OCI-LY7 (cell line): ENCODE data around the gene PDSS2. TPM values are rescaled to one million over a fixed set of nuclear protein-coding genes. Genes with fewer than 3 reads are reported as not detected.
A peak's percentile ranks its signal among the peaks of the same experiment; 100 is the strongest.

Source experiments
- BruUV-seq: library from RNA; stranded (reverse); fragments of 400-500 nt; replicated peaks from 2 replicates; lab custom pipeline; 2021; lab: Mats Ljungman, UMichigan
- CTCF ChIA-PET: fragments of 300-600 bp; sonication (Branson Sonifier 250); formaldehyde crosslinking; loops from one replicate; lab custom pipeline; 2022; ENCODE audit warnings: antibody characterized with exemption; ENCODE audit not compliant: unreplicated experiment; lab: Charles Lee
- POLR2A ChIA-PET: fragments of 300-600 bp; sonication (Branson Sonifier 250); formaldehyde crosslinking; loops from one replicate; lab custom pipeline; 2022; ENCODE audit warnings: antibody characterized with exemption; lab: Charles Lee
- DNase-seq: peaks from one replicate; pipeline ENCODE4 v3.0.0-alpha.2; 2015; ENCODE audit warnings: low spot score
- H2AFZ ChIP-seq: fragments of 200-600 bp; sonication (generic), shearing (Covaris generic); 2 replicates; pipeline ENCODE4 v1.6.1; 2014; ENCODE audit warnings: mild to moderate bottlenecking, antibody characterized with exemption, low read length, moderate library complexity
- H3K27ac ChIP-seq: fragments of 200-600 bp; sonication (generic); 2 replicates; pipeline ENCODE4 v1.5.1; 2014; ENCODE audit warnings: mixed run types, low read depth, mild to moderate bottlenecking, moderate library complexity, low read length, inconsistent platforms; ENCODE audit not compliant: poor library complexity, severe bottlenecking
- H3K36me3 ChIP-seq: fragments of 200-600 bp; sonication (generic); 2 replicates; pipeline ENCODE4 v1.6.1; 2014; ENCODE audit warnings: mild to moderate bottlenecking, antibody characterized with exemption, low read length, moderate library complexity, mixed read lengths; ENCODE audit not compliant: insufficient read depth
- H3K4me1 ChIP-seq: fragments of 200-600 bp; sonication (generic); 2 replicates; pipeline ENCODE4 v1.5.1; 2014; ENCODE audit warnings: mild to moderate bottlenecking, low read length; ENCODE audit not compliant: insufficient read depth, poor library complexity, severe bottlenecking
- H3K4me2 ChIP-seq: fragments of 200-600 bp; sonication (generic); 2 replicates; pipeline ENCODE4 v1.6.1; 2014; ENCODE audit warnings: mild to moderate bottlenecking, low read length
- H3K4me3 ChIP-seq: fragments of 200-600 bp; sonication (generic); 2 replicates; pipeline ENCODE4 v1.5.1; 2014; ENCODE audit warnings: mild to moderate bottlenecking, low read depth, low read length; ENCODE audit not compliant: poor library complexity, severe bottlenecking
- H3K79me2 ChIP-seq: fragments of 200-600 bp; sonication (generic); 2 replicates; pipeline ENCODE4 v1.6.1; 2016; ENCODE audit warnings: low read depth, mild to moderate bottlenecking, low read length, moderate library complexity, mixed read lengths; ENCODE audit not compliant: insufficient read depth
- H3K9me2 ChIP-seq: fragments of 200-600 bp; sonication (generic); 2 replicates; pipeline ENCODE4 v1.6.1; 2016; ENCODE audit warnings: mild to moderate bottlenecking, low read length, mixed read lengths; ENCODE audit not compliant: insufficient read depth
- H3K9me3 ChIP-seq: fragments of 200-600 bp; sonication (generic); 2 replicates; pipeline ENCODE4 v1.6.1; 2014; ENCODE audit warnings: mild to moderate bottlenecking, mixed run types, low read length, mixed read lengths
- H4K20me1 ChIP-seq: fragments of 200-600 bp; sonication (generic); 2 replicates; pipeline ENCODE4 v1.6.1; 2014; ENCODE audit warnings: mild to moderate bottlenecking, antibody characterized with exemption, low read length, moderate library complexity, mixed read lengths; ENCODE audit not compliant: insufficient read depth
- EZH2phosphoT487 ChIP-seq: fragments of 200-600 bp; sonication (generic); IDR thresholded peaks from 2 replicates; pipeline ENCODE4 v1.6.1; 2018; ENCODE audit warnings: low read depth, borderline replicate concordance, mild to moderate bottlenecking, mixed run types, antibody characterized with exemption, low read length, moderate library complexity, mixed read lengths
- intact Hi-C: fragments of 100-400 bp; cut with micrococcal nuclease; formaldehyde crosslinking; loops from one replicate; pipeline ENCODE4 v1.10.0; 2022; ENCODE audit not compliant: unreplicated experiment
- total RNA-seq, 2 experiments: library from RNA; depleted of rRNA in 1 of 2; stranded (reverse); fragments of >200 nt in 1 of 2; shearing (Covaris generic) in 1 of 2; gene quantifications; 2 replicates each; pipeline ENCODE4 v1.2.3, GENCODE V29; 2014 to 2022
- TF ChIP-seq, protein P1 (sequence below): fragments of 200-600 bp; sonication (generic); conservative IDR thresholded peaks from 2 replicates; pipeline ENCODE4 v1.5.1; 2014; ENCODE audit warnings: mild to moderate bottlenecking, antibody characterized with exemption, low read length, moderate library complexity, mixed read lengths

PDSS2 gene
- total RNA-seq, 2 experiments from 2014 or later: 14.7 to 24.9 TPM

DNA sequence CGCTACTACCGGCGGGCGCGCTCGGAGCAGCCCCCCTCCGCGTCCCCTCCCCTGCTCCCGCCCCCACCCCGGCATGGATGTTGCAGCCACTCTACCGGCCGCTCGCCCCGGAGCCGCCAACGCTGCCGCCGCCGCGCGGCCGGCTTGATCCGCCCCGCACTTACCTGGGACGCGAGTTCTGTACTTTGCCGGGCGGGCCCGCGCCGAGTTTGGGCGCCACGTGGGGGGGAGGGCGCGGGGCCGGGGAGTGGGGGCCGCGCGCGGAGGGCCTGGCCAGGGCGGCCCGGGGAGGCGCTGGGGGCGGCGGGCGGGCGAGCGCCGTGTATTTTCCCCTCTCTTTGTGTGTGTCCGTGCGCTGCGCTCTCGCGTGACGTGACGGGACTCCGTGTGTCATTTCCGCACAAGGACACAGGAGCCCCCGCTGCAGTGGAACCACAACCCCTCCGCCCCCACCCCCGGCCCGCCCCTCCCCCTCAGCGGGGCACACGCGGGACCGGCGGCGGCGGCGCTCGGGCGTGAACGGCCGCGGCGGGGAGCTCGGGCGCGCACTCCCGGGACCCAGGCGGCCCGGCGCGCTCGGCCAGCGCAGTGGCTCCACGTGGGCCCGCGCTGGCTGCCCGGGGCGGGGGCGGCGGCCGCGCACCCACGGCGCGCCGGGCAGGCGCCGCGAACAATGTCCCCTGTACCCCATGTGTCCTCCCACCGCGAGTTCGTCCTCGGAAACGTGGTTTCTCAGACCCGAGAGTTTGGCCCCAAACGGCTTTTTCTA is 344.3 kb downstream of the PDSS2 start, which contains the start of gene BEND3:
TSS of gene BEND3 (minus strand) at position 590 of the 769 bp plus-strand sequence. CDS start 16,230 bp downstream, outside the sequence.
- no TSS peak for BruUV-seq
- peaks cover 23% of the 10 kb centered on the region; the same call in 1 of the 2 replicates for H3K79me2 ChIP-seq
- ChIA-PET POLR2A (interaction anchor here (1.3 to 1.9 kb wide), 5 partner anchors 10 to 543 kb away, joined by 4 to 12 read pairs (median 6); no protein-coding TSS in a partner anchor), CTCF (interaction anchor here (0.8 kb wide), 1 partner anchor 12 kb away, joined by 3 read pairs; no protein-coding TSS in a partner anchor)
- peak within 1 kb of the TSS; percentile 91; the same call in 1 of the 2 replicates for H2AFZ ChIP-seq
- no peaks in the 10 kb centered on the region for H3K9me2 ChIP-seq
- intact Hi-C loops: loop anchor here (1.0 to 10.0 kb wide), 12 partner anchors 35 to 950 kb away; partner anchors contain the start of genes MTRES1, PDSS2, QRSL1 and RTN4IP1
- no peaks in the 10 kb centered on the region for H4K20me1 ChIP-seq
- no peaks in the 10 kb centered on the region for H3K9me3 ChIP-seq
- TF ChIP-seq EZH2phosphoT487: no peak
- TF ChIP-seq, protein P1, sequence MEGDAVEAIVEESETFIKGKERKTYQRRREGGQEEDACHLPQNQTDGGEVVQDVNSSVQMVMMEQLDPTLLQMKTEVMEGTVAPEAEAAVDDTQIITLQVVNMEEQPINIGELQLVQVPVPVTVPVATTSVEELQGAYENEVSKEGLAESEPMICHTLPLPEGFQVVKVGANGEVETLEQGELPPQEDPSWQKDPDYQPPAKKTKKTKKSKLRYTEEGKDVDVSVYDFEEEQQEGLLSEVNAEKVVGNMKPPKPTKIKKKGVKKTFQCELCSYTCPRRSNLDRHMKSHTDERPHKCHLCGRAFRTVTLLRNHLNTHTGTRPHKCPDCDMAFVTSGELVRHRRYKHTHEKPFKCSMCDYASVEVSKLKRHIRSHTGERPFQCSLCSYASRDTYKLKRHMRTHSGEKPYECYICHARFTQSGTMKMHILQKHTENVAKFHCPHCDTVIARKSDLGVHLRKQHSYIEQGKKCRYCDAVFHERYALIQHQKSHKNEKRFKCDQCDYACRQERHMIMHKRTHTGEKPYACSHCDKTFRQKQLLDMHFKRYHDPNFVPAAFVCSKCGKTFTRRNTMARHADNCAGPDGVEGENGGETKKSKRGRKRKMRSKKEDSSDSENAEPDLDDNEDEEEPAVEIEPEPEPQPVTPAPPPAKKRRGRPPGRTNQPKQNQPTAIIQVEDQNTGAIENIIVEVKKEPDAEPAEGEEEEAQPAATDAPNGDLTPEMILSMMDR: no peak
- DNase-seq: peak; percentile 66
- H3K4me1 ChIP-seq: peaks cover 53% of the 10 kb centered on the region
- H3K27ac ChIP-seq: peak within 1 kb of the TSS; percentile 99
- peaks cover 10% of the 10 kb centered on the region for H3K36me3 ChIP-seq
- H3K4me2 ChIP-seq: peak within 1 kb of the TSS; percentile 99
- H3K4me3 ChIP-seq: peak within 1 kb of the TSS; percentile 71

DNA sequence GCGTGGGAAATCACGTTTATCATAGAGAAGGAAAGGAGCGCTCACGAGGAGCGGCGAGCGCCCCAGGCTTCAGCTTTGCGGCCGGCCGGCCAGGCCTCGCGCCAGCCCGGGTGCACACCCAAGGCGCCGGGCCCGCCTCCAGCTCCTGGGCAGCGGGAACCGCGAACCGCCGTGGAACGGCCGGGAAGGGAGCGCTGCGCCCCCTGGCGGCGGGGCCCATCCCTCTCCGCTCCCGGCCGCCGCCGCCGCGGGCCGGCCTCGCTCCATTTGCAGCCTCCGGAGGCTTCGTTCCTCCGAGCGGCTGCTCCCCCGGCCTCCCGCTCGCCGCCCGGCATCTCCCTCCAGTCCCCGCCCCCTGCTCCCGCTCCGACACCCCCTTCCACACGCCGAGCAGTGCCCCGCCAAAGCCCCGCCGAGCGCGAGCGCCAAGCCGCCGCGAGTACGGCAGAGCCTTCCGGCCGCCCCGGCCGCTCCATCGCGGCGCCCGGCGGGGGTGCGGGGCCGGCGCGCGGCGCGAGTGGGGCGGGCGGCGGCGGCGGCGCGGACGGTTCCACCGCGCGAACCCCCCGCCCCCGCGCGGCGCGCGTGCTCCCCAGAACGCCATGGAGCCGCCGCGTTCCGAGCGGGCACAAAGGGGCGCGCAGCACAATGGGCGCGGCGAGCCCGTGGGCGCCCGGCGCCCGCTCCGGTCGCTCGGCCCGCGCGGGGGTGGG is 345.0 kb downstream of the PDSS2 start:
- Histone ChIP-seq H3K9me2 (no peaks in the 10 kb centered on the region), H3K36me3 (peaks cover 10% of the 10 kb centered on the region), H3K4me1 (peaks cover 53% of the 10 kb centered on the region), H3K9me3 (no peaks in the 10 kb centered on the region), H3K4me3 (peak overlapping the region; percentile 71), H2AFZ (peak overlapping the region; percentile 59), H3K4me2 (peak overlapping the region; percentile 89), H3K79me2 (peaks cover 23% of the 10 kb centered on the region; the same call in 1 of the 2 replicates), H3K27ac (peak overlapping the region; percentile 99), H4K20me1 (no peaks in the 10 kb centered on the region)
- BruUV-seq: no TSS peak
- TF ChIP-seq EZH2phosphoT487: no peak
- TF ChIP-seq, protein P1: peak; percentile 83
- ChIA-PET POLR2A (interaction anchor here (0.8 to 2.3 kb wide), 10 partner anchors 11 to 476 kb away, joined by 3 to 20 read pairs (median 4); no protein-coding TSS in a partner anchor), CTCF (interaction anchor here (0.7 to 1.6 kb wide), 4 partner anchors 11 to 35 kb away, joined by 4 to 10 read pairs (median 6); no protein-coding TSS in a partner anchor)
- intact Hi-C loops: loop anchor here (1.0 to 10.0 kb wide), 5 partner anchors 34 to 950 kb away; partner anchors contain the start of gene MTRES1
- peak; percentile 91 for DNase-seq
